Stimulated activated CD4-positive, alpha-beta T cell treated with anti-CD3 and anti-CD28 coated beads, Interleukin-15, amount 100 ng/mL, for 24 hours (primary cell): ENCODE results near the gene DPF3.
"Not testable (repeated sequence)": the region's sequence is repeated elsewhere in the genome, so short reads cannot be mapped to it uniquely, and the experiment has no call there.

ENCODE experiments used
- DNase-seq: peaks from one replicate; pipeline ENCODE4 v3.0.0-alpha.2; 2020

Gene DPF3

GRCh38 chr14:72878746-72879145 lies 15.2 kb downstream of the DPF3 start:
- no peak for DNase-seq

DNA sequence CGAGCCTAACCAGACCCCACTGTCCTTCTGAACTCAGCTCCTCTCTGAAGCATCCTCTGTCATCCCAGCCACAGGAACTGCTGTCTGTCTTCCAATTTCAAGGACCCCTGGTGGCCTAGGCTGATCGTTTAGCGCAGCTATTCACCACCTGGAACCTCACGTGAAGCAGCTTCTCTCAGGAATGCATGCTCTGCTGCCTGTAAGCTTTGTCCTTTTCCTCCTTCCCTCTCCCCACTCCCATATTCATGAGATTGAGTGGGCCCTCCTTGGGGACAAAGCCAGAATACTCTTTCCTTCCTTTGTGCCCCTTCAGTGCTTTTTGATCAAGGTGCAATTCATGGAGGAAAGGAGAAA lies 17.2 kb downstream of the DPF3 start:
- no peak for DNase-seq

GRCh38 chr14:72876005-72876709 lies 17.7 kb downstream of the DPF3 start:
- no peak for DNase-seq

DNA sequence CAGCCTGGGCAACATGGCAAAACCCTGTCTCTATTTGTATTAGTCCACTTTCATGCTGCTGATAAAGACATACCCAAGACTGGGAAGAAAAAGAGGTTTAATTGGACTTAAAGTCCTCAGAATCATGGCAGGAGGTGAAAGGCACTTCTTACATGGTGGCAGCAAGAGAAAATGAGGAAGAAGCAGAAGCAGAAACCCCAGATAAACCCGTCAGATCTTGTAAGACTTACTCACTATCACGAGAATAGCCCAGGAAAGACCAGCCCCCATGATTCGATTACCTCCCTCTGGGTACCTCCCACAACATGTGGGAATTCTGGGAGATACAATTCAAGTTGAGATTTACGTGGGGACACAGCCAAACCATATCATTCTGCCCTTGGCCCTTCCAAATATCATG lies 23.0 kb downstream of the DPF3 start:
- DNase-seq = not testable (repeated sequence)

DNA sequence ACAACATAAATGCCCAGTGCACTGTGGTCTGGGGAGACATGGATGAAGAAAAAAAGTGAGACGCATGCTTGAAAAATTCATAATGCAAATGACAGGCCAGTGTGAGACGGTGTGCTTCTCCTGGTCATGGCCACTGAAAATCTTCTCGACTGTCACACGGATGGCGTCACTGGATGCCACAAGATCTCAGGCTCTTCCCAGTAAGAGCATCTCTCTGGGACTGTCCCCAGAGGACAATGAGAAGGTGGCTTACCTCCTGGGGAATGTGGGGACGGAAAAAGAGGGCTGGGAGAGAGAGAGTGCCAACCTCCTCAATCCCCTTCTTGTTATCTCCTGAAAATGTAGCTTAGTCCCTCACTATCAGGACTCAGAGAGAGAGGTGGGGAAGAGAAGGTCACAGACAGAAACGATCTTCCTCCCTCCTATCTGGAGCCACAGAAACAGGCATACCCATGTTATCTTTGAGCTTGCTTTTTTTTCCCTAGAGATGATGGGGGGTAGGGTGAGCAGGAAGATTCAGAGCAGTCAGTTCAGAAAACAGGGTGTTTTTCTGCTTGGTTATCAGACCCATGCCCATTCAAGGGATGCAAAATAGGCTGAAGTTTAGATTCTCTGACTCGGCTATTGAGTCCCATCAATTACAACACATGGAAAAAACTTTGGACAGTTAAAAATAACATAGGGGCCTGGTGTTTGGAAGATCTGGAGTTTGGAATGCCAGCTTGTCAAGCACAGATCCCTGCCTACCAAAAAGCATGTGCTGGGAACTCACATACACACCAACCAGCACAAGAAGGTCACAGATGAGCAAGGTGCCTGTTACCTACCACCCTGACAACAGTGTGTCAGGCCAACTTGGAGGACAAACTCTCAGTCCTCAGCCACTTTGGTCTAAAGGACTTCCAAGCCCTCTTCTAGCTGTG lies 24.2 kb downstream of the DPF3 start:
- DNase-seq = no peak

GRCh38 chr14:72868500-72868899 lies 25.4 kb downstream of the DPF3 start:
- no peak for DNase-seq

- DNase-seq = no peak
These were observed 29.1 kb downstream of the DPF3 start for GRCh38 chr14:72864712-72865365.

- DNase-seq = no peak
These were observed 30.5 kb downstream of the DPF3 start for GRCh38 chr14:72863216-72864006.

DNA sequence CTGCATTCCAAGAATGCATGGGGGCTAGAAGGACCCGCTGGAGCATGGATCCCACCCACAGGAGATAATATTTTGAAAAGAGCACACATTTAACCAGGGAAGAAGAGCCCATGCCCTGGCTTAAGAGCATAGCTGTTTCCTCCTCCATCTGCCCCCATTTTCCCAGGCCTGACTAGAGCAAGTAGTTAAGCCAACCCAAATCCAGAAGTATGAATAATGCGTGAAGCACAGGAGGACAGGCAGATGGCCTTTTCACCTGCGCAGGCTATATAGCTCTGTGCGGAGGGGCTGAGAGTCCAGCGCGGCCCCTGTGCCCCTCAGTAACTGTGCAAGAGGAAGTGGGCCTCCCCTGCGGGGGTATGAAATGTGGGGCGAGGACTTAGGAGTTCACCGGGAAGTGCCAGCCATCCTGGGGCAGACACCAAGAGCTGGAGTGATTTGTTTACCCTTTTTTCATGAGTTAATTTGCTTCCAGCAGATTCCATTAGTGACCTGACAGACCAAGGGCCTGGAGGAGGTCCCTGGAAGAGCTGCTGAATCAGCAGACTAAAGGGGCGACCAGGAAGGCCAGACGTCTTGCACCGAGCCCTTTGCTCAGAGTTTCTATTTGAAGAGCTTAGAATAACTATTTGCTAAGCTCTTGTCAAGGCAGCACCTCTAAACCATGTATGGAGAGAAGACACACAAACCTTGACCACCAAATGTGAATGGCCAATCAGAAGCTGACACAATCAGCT lies 37.2 kb downstream of the DPF3 start:
- no peak for DNase-seq

DNA sequence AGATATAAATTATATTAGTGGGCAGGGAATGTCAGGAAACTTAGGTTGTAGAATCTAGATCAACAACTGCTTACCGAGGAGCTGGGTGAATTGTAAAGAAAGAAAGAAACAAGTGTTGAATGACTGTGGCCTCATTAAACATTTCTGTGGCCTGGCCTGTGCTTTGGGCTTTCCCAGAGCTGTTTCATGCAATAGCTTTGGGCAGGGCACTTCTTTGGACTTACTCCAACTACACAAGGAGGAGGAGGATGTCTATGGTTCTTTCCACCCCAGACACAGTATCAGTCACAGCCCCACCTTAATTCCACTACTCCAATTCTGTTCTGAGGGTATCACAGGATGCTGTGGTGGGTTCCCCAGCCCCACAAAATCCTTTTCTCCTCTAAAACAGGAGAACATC lies 38.0 kb downstream of the DPF3 start:
- DNase-seq = no peak

- no peak for DNase-seq
These were observed 41.7 kb downstream of the DPF3 start for GRCh38 chr14:72852194-72852593.

GRCh38 chr14:72851635-72852034 lies 42.3 kb downstream of the DPF3 start:
- DNase-seq = no peak

- no peak for DNase-seq
These were observed 43.5 kb downstream of the DPF3 start for GRCh38 chr14:72850360-72850759.

DNA sequence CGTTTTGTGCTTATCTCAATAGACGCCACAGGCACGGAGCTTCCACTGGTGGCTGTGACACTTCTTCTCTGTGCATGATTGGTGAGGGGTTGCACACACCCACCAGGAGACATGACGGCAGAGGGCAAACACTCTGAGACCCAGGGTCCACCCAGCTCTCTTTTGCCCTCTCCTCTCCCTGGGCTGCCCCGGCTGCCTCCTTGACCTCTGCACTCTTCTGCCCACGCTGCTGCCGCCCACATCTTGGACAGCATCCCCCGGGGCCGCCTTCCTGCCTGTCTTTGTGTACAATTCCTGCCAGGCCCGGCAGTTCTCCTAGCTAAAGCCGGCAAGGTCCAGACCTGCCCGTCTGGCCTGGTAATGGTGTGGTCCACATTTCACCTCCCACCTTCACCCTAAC lies 44.7 kb downstream of the DPF3 start:
- DNase-seq = no peak

- no peak for DNase-seq
These were observed 46.2 kb downstream of the DPF3 start for GRCh38 chr14:72847721-72848120.

GRCh38 chr14:72845683-72846082 lies 48.2 kb downstream of the DPF3 start:
- DNase-seq = no peak

- DNase-seq = no peak
These were observed 48.7 kb downstream of the DPF3 start for GRCh38 chr14:72845196-72845595.

DNA sequence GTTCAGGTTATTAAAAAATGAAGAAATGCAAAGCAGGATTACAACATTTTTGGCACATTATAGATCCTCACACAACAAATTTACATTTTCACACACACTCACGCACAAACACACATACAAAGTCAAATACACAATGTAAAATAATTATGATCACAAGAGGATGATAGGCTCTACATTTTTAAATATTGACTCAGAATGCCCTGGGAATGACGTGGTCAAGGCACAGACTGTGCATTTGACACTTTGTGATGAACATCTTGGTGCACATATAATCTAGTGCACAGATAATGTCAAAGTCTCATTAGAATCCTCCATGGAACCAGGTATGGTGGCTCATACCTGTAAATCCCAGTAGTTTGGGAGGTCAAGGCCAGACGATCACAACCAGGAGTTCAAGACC lies 49.4 kb downstream of the DPF3 start:
- DNase-seq = no peak

DNA sequence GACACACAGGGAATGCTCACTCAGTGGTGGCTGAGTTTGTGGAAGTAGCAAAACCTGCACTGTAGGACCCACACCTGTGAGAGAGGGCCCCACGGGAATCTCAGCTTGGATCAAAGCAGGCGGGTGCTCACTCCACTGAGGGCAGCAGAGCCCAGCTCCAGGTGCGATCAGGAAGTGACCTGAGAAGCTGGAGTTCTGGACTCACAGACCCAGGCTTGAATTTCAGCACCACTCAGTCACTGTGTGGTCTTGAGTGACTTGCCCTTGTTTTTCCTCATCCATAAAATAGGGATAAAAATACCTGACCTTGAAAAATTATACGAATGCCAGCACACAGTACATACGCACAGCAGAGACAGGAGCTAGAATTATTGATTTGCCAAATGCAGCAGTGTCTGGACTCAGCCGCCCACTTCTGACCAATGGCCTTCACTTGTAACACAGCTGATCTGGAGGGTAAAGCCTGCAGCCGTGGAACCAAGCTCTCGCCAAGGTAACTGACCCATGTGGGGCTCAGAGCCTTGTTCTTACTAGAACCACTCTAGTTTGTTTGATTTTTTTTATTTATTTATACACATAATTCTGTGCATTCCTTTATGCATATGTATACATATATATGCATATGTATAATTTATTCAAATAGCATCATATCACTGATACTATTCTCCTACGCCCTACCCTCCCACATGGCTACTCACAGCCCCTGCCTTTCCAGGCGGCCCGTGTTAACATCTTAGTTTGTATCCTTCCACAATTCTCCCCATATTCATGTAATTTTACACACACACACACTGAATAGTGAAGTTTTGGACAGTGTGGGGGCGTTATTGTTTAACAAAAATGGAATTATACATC lies 53.9 kb downstream of the DPF3 start:
- DNase-seq = no peak

DNA sequence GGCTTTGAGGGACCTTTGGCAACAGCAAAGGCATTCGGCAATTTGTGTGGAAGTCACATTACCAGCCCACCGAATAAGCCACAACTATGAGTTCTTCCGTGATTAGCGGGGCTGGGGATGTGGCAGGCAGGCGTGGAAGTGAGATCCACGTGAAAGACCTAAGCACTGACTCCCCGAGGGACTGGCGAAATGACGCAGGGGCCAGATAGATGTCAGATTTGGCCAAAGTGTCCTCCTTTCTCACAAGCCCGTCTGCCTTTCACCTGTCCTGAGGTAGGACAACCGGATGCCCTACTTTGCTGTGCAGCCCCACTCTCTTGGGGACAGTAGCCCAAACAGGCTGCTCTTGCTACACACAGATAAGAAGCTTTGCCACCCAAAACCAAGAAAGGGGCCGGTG lies 54.5 kb downstream of the DPF3 start:
- DNase-seq = no peak

DNA sequence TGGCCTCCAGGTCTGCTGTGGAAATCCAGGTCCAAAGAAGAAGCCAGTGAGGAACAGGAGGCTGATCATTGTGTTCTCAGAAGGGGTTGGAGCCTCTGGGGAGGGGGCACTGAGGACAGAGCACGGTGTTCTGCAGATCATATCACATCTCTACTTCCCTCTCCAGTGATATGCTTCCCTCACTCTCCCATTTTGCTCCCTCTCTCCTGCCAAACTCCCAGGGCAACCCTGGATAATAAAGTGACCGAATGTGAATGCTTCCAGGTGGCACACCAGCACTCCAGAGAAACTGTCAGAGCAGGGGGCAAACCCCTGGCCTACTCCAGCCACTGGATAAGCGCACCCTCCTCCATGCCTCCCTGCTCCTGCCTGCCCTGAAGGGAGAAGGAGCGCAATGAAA lies 57.8 kb downstream of the DPF3 start:
- no peak for DNase-seq
